Medulla oblongata (tissue), 1 donor: Measurements from ENCODE around the gene RIMS4.
"Not testable (repeated sequence)": the region's sequence is repeated elsewhere in the genome, so short reads cannot be mapped to it uniquely, and the experiment has no call there.

ENCODE experiments used
- DNase-seq: peaks from one replicate; pipeline ENCODE4 v3.0.0-alpha.2; 2015; ENCODE audit errors: extremely low spot score

The RIMS4 gene

DNA sequence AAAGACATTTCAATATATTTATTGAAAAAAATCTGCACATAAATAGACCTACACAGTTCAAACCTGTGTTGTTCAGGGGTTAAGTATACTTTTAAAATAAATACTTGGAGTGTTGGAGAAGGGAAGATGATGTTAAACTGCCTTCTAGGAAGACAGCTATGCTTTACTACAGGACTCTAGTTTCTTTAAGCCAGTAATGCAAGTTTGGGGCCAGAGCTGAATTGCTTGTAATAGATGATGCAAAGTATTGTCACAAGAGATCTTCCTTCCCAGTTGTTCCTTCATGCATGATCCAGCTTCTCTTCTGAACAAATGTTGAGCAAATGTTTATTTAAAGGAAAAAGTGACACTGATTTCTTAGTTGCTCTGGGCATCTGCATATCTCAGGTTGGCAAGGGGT lies 20.2 kb upstream of the RIMS4 start:
- no peak for DNase-seq

GRCh38 chr20:44829688-44830087 lies 19.3 kb upstream of the RIMS4 start:
- DNase-seq, result no peak

DNA sequence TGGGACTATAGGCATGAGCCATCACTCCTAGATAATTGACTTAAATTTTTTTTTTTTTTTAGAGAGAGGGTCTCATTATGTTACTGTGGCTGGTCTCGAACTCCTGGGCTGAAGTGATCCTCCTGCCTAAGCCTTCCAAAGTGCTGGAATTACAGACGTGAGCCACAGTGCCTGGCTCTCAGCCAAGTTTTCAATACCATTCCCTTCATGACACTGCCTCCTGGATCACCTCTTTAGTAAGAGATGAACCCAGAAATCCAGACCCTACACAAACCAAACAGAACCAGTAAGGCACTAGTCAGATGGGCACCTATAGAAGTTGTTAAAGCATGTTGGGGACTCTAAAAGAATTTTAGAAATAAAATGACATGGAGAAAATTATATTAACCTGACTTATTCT lies 18.3 kb upstream of the RIMS4 start:
- no peak for DNase-seq

DNA sequence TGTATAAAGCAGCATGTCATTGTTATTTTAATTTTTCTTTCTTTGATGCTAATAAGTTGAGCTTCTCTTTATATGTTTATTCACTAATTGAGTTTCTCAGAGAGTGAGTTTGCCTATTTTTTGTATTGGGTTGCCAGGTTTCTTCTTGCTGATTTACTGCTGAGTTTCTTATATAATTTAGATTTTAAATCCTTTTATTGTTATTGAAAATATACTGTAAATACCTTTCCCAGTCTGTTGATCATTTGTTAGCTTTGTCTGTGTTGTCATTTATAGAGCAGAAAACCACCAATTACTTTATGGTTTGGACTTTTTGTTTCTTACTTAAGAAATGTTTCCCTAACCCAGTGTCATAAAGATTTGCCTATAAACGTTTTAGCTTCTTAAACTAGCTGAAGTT lies 17.1 kb upstream of the RIMS4 start:
- no peak for DNase-seq

- not testable (repeated sequence) for DNase-seq
Measured at GRCh38 chr20:44821576-44821975, 11.2 kb upstream of the RIMS4 start.

DNA sequence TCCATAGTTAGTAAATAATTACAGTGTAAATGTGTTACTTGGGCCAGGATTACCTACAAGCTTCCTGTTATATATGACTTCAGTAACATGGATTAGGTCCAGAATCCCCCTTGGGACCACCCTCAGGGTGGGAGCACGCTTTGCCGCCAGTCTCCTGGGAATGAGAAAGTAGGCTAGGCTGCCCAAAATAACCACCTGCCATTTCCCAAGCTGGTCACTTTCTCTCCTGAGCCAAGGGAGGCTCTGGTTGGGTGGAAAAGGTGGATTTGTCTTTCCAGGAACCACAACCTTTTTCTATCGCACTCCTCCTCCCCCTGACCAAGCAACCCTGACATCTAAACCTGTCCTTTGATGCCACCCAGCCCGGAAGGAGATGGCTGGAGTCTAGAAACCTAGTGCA lies 9.6 kb upstream of the RIMS4 start:
- no peak for DNase-seq

DNA sequence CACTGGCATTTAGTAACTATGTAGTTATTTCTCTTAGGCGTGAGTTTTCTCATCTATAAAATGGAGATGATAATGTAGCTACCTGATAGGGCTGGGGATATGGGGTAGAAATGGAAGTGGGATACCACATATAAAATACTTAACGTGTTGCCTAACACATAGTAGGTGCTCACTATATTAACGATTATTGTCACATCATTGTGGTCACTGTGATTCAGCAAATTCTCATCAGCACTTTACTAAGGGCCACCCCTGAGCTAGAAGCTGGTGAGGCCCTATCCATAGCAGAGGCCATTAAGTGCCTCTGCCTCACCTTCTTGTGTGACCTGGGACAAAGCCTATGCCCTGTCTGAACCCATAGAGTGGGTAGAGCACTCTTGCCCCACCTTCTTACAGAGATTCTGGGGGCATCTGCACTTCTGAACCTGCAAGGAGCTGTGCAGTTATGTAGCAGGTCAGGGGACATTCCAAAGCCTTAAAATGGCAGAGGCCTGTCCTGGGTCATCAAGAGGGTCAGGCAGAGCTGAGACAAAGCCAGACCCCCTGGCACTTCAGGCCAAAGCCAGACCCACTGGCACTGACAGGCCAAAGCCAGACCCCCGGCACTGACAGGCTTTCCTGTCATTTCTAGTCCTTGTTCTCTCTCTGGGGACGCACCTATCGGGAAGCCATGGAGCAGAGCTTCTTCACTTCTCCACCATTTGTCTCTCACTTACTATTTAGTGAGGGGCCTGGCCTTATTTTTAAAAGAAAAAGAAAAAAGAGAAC lies 7.0 kb upstream of the RIMS4 start:
- no peak for DNase-seq

DNA sequence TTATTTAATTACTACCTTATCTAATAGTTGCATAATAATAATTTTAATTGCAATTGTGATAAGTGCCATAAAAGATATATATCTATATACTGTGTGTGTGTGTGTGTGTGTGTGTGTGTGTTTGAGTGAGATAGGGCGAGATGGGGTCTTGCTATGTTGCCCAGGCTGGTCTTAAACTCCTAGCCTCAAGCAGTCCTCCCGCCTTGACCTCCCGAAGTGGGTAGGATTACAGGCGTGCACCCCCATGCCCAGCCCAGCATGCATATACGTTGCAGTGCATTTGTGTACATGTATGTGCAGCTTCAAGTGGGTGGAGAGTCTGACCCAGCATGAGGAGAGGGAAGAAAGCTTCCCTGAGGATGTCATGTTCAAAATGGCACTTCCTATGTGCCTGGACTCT lies 4.6 kb upstream of the RIMS4 start:
- DNase-seq, result no peak

DNA sequence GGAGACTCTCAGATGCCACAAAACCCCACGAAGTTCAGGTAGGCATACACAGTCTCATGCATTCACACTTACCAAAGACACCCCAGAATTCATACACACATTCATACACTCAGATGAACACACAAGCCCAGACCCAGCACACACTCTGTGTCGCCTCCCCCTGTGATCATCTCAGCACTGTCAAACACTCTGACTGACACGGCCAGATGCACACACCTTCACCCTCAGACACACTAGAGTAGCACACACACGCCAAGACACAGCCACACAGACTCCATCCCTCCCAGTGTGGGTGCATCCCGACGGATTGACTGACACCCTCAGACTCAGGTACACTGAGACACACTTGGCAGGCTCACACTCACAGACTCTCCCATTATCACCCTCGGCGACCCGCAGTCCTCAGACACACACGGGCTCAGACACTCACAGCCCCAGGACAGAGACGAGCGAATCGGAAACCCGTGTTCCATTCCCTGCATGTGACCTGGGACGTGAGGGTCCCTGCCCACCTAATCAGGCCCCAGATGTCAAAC lies 872 bp upstream of the RIMS4 start:
- DNase-seq, result no peak

DNA sequence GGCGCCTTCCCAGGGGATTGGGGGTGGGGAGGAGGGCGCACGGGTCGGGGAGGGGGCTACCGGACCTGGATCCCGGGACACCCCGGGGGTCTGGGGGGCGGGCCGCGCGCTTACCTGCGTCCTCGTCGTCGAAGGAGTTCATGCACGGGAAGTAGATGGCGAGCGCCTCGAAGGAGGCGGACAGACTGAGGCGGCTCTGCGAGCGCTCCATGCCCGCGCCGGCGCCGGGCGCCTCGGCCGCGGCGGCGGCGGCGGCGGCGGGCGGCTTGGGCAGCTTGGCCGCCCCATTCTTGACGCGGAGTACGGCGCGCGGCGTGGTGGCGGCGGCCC lies 320 bp downstream of the RIMS4 start:
- no peak for DNase-seq

- DNase-seq, result no peak
Measured at GRCh38 chr20:44809380-44810060, 826 bp downstream of the RIMS4 start.

DNA sequence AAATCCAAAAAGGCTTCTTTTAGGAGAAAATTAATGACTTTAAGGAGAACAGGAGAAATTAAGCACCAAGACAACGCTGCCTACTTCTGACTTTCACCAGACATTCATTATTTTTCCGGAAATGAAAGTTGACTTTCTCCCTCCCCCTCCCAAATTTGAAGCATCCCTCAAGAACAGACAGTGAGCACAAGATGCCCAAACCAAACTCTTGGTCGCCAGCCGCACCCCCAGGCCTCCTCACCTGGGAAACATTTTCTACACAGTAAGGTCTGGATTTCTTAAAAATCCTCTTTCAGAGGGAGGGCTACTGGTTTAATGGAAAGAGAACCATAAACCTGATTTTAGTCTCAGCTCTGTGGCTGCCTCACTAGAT lies 2.7 kb downstream of the RIMS4 start:
- no peak for DNase-seq

DNA sequence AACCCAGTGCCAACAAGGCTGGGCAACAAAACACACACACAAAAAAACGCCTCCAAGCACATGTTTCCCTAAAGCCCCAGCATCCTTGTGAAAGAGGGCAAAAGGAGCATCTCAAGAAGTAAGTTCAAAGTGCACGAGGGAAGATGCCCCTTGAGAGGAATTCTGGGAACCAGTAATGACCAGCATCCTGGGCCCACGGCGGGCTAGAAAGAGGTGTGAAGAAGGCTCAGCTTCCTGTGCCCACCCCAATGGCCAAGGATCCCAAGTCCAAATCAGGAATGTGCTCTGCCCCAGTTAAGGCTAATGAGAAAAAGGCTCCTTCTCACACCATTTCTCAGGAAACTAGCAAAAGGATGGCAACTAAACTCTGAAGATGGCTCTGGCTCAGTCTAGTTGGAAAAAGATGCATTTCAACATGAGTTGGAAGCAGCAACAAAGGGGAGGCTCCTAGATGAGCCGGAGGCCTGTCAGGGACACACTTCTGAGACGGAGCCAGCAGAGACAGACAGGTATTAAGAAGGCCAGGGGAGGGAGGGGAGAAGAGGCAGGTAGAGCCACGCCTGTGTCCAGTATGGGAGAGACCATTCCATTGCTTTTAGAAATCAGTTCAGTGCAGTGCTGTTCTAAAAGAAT lies 3.2 kb downstream of the RIMS4 start:
- no peak for DNase-seq

DNA sequence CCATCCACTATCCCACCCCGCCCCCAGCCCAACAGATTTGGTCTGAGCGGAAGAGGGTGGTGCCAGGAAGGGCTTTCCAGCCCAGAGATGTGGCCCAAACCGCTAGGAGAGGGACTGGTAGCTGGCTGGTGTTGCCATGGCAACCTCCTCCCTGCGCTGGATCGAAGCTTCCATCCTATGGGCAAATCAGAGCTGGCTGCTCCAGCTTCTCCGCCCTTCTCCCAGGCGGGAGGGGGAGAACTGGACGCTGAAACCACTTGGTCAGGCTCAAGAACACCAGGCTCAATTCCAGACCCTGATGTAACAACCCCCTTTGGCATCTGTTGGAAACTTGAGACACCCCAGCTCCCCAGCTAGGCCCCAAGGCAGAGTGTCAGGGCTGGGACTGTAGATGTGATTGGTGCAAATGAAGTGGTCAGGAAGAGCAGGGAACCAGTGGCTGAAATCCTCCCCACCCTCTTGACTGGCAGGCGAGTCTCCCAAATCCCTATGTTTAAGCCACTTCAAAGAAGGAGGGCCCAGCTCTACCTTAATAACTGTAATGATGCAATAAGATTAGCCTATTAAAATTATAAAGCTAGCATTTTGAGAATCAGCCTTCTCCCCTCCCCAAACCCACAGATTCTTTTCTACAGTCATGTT lies 4.2 kb downstream of the RIMS4 start:
- DNase-seq, result peak; percentile 17

GRCh38 chr20:44805335-44805978 lies 4.9 kb downstream of the RIMS4 start:
- no peak for DNase-seq

GRCh38 chr20:44803383-44803941 lies 6.9 kb downstream of the RIMS4 start:
- DNase-seq, result peak; percentile 22

GRCh38 chr20:44802702-44803101 lies 7.6 kb downstream of the RIMS4 start:
- no peak for DNase-seq

- no peak for DNase-seq
Measured at GRCh38 chr20:44800391-44801046, 9.8 kb downstream of the RIMS4 start.

- no peak for DNase-seq
Measured at GRCh38 chr20:44799691-44800090, 10.7 kb downstream of the RIMS4 start.

DNA sequence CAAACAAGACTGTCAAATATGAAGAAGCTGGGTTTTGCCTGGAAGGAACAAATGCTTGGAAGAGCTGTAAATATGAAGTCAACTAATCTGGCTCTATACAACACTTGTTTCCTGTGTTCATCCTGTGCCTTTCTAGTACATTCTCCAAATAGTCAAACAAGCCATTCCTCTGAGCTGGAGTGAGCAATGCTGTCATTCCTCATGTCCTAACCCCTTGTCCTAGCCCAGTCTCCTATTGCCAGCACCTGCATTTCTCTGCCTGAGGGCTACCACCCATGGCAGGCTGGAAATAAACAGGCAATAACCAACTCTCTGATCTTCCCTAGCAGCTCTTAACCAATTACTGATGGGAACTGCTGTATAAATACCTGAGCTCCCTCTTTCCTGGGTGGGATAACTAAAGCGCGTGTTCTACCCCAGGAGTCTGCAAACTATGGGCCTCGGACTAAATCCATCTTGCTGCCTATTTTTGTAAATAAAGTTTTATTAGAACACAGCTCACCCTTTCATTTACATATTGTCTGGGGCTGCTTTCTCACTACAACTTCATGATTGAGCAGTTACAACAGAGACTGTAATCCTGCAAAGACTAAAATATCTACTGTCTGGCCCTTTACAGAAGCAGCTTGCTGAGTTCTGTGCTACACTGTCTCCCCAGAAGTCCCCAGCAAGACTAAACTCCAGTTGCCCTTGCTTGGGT lies 13.4 kb downstream of the RIMS4 start:
- DNase-seq, result no peak

DNA sequence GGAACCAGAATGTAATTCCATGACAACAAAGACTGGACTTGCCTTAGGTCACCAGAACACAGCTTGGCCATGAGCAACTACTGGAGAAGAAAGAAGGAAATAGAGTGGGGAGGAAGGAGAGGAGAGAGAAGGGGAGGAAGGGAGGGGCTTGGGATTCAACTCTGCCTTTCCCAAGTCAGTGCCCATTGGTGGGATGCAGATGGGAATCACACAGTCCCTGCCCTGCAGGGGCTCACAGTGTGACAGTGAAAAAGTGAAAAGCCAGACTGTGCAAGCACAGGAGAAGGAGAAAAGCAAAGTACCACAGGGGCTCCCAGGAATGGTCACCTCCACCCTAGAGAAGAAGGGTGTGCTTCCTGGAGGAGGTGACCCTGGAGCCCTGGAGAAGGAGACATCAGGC lies 14.0 kb downstream of the RIMS4 start:
- no peak for DNase-seq
